ENCODE data around the gene TLE1.
"Not testable (repeated sequence)": the region's sequence is repeated elsewhere in the genome, so short reads cannot be mapped to it uniquely, and the experiment has no call there.

The TLE1 gene

DNA sequence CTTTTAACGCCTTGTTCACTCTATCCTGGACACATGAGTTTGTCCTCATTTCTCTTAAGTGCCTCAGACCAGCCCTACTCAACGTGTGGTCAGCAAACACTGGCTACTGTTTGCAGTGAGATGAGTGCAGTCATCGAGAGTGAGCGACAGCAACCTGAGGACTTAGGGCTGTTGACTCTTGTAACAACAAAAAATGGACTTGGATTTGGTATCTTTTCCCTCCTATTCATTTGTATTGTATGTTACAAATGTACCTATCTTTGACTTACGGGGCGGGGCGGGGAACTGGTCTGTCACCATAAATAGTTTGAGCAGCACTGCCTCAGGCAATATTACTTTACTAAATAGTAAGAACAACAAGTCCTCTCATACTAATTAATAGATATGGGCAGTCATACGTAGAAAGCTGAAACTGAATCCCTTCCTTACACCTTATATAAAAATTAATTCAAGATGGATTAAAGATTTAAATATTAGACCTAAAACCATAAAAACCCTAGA, 84.1 kb downstream of the TLE1 start:
- H3K4me1 Mint-ChIP-seq: no peaks in the 10 kb centered on the region
- H3K9me3 Mint-ChIP-seq: no peaks in the 10 kb centered on the region
- no peak overlapping the region for H3K4me3 Mint-ChIP-seq
- no peak overlapping the region for H3K27ac Mint-ChIP-seq
- no peaks in the 10 kb centered on the region for H3K27me3 Mint-ChIP-seq
- no peaks in the 10 kb centered on the region for H3K36me3 Mint-ChIP-seq

- Mint-ChIP-seq H3K9me3 (no peaks in the 10 kb centered on the region), H3K4me1 (no peaks in the 10 kb centered on the region), H3K27ac (no peak overlapping the region), H3K4me3 (no peak overlapping the region), H3K36me3 (no peaks in the 10 kb centered on the region), H3K27me3 (no peaks in the 10 kb centered on the region)
Measured at GRCh38 chr9:81604306-81605169, 84.8 kb downstream of the TLE1 start.

GRCh38 chr9:81602887-81603680, 86.3 kb downstream of the TLE1 start:
- H3K27me3 Mint-ChIP-seq: peaks cover 2% of the 10 kb centered on the region
- H3K4me3 Mint-ChIP-seq: no peak overlapping the region
- H3K36me3 Mint-ChIP-seq: no peaks in the 10 kb centered on the region
- no peaks in the 10 kb centered on the region for H3K9me3 Mint-ChIP-seq
- H3K27ac Mint-ChIP-seq: no peak overlapping the region
- no peaks in the 10 kb centered on the region for H3K4me1 Mint-ChIP-seq

- Mint-ChIP-seq H3K4me3 (no peak overlapping the region), H3K4me1 (no peaks in the 10 kb centered on the region), H3K36me3 (no peaks in the 10 kb centered on the region), H3K27ac (no peak overlapping the region), H3K27me3 (peaks cover 2% of the 10 kb centered on the region), H3K9me3 (no peaks in the 10 kb centered on the region)
Measured at GRCh38 chr9:81601639-81602623, 87.4 kb downstream of the TLE1 start.

- peaks cover 5% of the 10 kb centered on the region for H3K4me1 Mint-ChIP-seq
- no peaks in the 10 kb centered on the region for H3K36me3 Mint-ChIP-seq
- no peaks in the 10 kb centered on the region for H3K9me3 Mint-ChIP-seq
- H3K27me3 Mint-ChIP-seq: peaks cover 2% of the 10 kb centered on the region
- H3K27ac Mint-ChIP-seq: no peak overlapping the region
- H3K4me3 Mint-ChIP-seq: no peak overlapping the region
Measured at GRCh38 chr9:81600631-81601030, 88.7 kb downstream of the TLE1 start.

DNA sequence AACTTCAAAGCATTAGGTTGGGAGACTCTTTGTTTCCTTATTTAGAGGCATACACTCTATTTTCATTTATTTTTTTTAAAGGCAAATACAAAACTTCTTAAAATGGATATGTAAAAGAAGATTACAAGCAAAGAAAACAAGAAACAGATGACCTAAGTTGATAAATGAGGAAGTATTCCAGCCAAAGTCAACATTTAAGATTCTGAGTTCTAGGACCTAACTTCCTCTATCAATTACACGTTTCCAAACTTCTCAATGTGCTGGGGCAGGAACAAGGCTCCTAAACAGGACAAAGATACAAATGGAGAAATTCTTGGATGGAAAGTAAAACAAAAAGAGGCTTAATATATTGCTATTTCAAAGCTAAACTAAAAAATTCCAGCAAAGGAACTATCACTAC, 89.5 kb downstream of the TLE1 start:
- peaks cover 2% of the 10 kb centered on the region for H3K27me3 Mint-ChIP-seq
- H3K27ac Mint-ChIP-seq: no peak overlapping the region
- H3K9me3 Mint-ChIP-seq: no peaks in the 10 kb centered on the region
- H3K36me3 Mint-ChIP-seq: no peaks in the 10 kb centered on the region
- no peak overlapping the region for H3K4me3 Mint-ChIP-seq
- H3K4me1 Mint-ChIP-seq: peaks cover 5% of the 10 kb centered on the region

- Mint-ChIP-seq H3K9me3 (no peaks in the 10 kb centered on the region), H3K4me3 (no peak overlapping the region), H3K4me1 (peaks cover 5% of the 10 kb centered on the region), H3K36me3 (no peaks in the 10 kb centered on the region), H3K27me3 (peaks cover 2% of the 10 kb centered on the region), H3K27ac (no peak overlapping the region)
Measured at GRCh38 chr9:81598811-81599210, 90.5 kb downstream of the TLE1 start.

GRCh38 chr9:81598123-81598497, 91.2 kb downstream of the TLE1 start:
- Mint-ChIP-seq H3K4me3 (no peak overlapping the region), H3K27ac (no peak overlapping the region), H3K4me1 (peaks cover 5% of the 10 kb centered on the region), H3K27me3 (peaks cover 2% of the 10 kb centered on the region), H3K9me3 (no peaks in the 10 kb centered on the region), H3K36me3 (no peaks in the 10 kb centered on the region)

DNA sequence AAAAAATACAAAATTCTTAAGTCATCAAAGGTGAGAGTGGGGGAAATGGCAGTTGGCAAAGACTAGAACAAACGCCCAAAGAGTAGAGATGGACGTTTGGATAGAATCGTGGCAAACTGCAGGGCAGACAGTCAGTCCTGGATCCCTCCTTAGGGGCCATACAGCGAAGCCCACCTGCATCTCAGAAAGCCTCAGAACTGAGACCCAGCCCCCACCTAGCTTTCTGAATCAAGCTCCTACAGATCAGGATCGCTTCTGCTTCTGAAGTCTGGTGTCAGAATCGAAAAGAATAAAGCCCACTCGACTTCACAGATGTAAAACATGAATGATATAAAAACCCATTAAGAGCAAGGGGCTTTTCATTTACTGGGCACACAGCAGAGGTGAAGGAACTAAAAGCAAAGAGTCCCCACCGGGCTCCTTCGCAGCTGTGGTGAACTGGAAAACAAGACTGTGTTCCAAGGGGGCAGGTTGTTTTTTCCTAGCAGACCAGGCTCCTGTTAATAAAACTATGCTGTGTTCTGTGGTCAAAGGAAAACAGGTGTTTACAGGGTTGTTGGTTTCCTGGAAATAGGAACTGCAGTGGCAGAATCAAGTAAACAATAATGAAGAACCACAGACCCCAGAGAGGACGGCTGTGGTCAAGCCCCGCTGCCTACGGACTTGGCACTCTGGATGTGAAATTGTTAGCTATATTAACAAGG, 91.8 kb downstream of the TLE1 start:
- H3K9me3 Mint-ChIP-seq: no peaks in the 10 kb centered on the region
- H3K27me3 Mint-ChIP-seq: peaks cover 2% of the 10 kb centered on the region
- H3K36me3 Mint-ChIP-seq: no peaks in the 10 kb centered on the region
- H3K27ac Mint-ChIP-seq: no peak overlapping the region
- H3K4me3 Mint-ChIP-seq: peak overlapping the region; percentile 2
- H3K4me1 Mint-ChIP-seq: peaks cover 5% of the 10 kb centered on the region

- Mint-ChIP-seq H3K4me3 (peak overlapping the region; percentile 2), H3K27ac (no peak overlapping the region), H3K4me1 (peaks cover 5% of the 10 kb centered on the region), H3K27me3 (peaks cover 2% of the 10 kb centered on the region), H3K9me3 (no peaks in the 10 kb centered on the region), H3K36me3 (no peaks in the 10 kb centered on the region)
Measured at GRCh38 chr9:81596679-81597418, 92.5 kb downstream of the TLE1 start.

DNA sequence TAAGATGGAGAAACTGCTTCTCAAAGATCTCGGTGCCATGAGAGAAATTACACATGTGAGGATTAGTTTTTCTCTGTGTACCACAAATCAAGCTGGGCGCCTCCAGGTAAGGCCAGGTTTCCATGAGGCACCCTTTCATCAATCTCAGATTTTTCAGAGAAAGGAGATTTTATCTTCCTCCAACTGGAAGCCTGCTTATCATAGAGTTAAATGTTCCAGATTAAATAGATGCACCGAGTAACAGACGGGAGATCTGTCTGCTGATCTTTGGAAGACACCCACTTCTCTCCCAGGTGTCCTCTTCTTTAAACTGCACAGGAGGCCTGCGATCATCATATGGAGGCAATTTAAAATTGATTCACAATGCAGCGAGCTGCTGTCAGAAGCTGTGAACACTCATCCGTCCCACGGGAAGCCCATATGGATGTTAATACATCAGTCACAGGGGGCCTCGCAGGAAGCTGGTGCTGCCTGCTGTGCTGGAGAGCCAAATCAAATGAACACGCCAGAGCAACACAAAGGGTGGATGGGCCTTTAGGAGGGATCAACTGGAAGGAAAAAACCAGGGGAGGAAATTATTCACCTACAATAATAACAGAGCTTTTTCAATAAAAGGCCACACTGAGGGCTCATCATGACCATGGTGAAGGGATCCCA, 93.3 kb downstream of the TLE1 start:
- Mint-ChIP-seq H3K9me3 (no peaks in the 10 kb centered on the region), H3K4me1 (peaks cover 5% of the 10 kb centered on the region), H3K4me3 (no peak overlapping the region), H3K27me3 (peaks cover 2% of the 10 kb centered on the region), H3K36me3 (no peaks in the 10 kb centered on the region), H3K27ac (no peak overlapping the region)

- not testable (repeated sequence) for H3K36me3 Mint-ChIP-seq, H3K27me3 Mint-ChIP-seq, H3K4me1 Mint-ChIP-seq, H3K4me3 Mint-ChIP-seq, H3K27ac Mint-ChIP-seq, H3K9me3 Mint-ChIP-seq
Measured at GRCh38 chr9:81595293-81595692, 94.1 kb downstream of the TLE1 start.

DNA sequence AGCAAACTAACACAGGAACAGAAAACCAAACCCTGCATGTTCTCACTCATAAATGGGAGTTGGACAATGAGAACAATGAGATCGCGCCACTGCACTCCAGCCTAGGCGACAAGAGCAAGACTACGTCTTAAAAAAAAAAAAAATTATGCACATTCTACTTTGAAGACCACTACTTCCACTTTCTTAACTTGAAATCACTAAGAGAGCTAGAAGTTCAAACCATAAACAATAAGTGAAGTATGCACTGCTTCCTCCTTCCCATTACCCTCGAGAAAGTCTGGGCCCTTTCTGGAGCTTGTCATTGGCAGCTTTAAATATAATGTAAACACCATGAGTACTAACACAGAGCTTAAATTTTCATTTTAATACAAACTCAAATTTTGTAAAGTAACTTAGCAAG, 94.9 kb downstream of the TLE1 start:
- Mint-ChIP-seq H3K4me1 (peaks cover 5% of the 10 kb centered on the region), H3K27ac (no peak overlapping the region)

GRCh38 chr9:81592887-81593266, 96.5 kb downstream of the TLE1 start:
- no peak overlapping the region for H3K27ac Mint-ChIP-seq
- no peaks in the 10 kb centered on the region for H3K9me3 Mint-ChIP-seq
- H3K27me3 Mint-ChIP-seq: no peaks in the 10 kb centered on the region
- H3K4me3 Mint-ChIP-seq: no peak overlapping the region
- peaks cover 5% of the 10 kb centered on the region for H3K4me1 Mint-ChIP-seq
- no peaks in the 10 kb centered on the region for H3K36me3 Mint-ChIP-seq

More for the DNA sequence above, 94.9 kb downstream of the TLE1 start:
- Mint-ChIP-seq H3K36me3 (no peaks in the 10 kb centered on the region), H3K27me3 (peaks cover 2% of the 10 kb centered on the region), H3K4me3 (no peak overlapping the region), H3K9me3 (no peaks in the 10 kb centered on the region)
